Ascending aorta (tissue), 2 donors: ENCODE data around the gene LYPD8. TPM values are rescaled to one million over a fixed set of nuclear protein-coding genes. Genes with fewer than 3 reads are reported as not detected.

Experiments used
- DNase-seq, 2 donors: peaks; one replicate each; pipeline ENCODE4 v3.0.0-alpha.2; 2019; ENCODE audit warnings: low spot score in 2 of 2
- H3K27ac ChIP-seq, 2 donors: fragments of 200-600 bp; sonication (generic); one replicate each; pipeline ENCODE4 v1.5.1; 2016 to 2017; ENCODE audit warnings: mild to moderate bottlenecking in 1 of 2
- H3K27me3 ChIP-seq: fragments of 200-600 bp; sonication (generic); one replicate; pipeline ENCODE4 v1.5.1; 2017
- H3K36me3 ChIP-seq, 2 donors: fragments of 200-600 bp; sonication (generic); one replicate each; pipeline ENCODE4 v1.5.1; 2016
- H3K4me1 ChIP-seq, 2 donors: fragments of 200-600 bp; sonication (generic); one replicate each; pipeline ENCODE4 v1.5.1; 2016 to 2017; ENCODE audit warnings: mild to moderate bottlenecking in 1 of 2
- H3K4me3 ChIP-seq, 2 donors: fragments of 200-600 bp; sonication (generic); one replicate each; pipeline ENCODE4 v1.5.1; 2016 to 2017; ENCODE audit warnings: mild to moderate bottlenecking in 1 of 2
- H3K9me3 ChIP-seq, 2 donors: fragments of 200-600 bp; sonication (generic); one replicate each; pipeline ENCODE4 v1.5.1; 2016
- intact Hi-C: fragments of 100-400 bp; cut with DNase I; formaldehyde crosslinking; loops from one replicate; pipeline ENCODE4 v1.15.1; 2023
- total RNA-seq: library from RNA; depleted of rRNA; stranded (reverse); fragments of >200 nt; gene quantifications from one replicate; pipeline ENCODE4 v1.1.0, GENCODE V29; 2016
- TF ChIP-seq, protein P1 (sequence below), 3 experiments: fragments of 200-600 bp in 2 of 3; fragments of 450-650 bp in 1 of 3; sonication (generic) in 2 of 3; IDR thresholded peaks; one replicate each; pipeline ENCODE4 v1.5.1; 2016 to 2019; ENCODE audit warnings: antibody characterized with exemption in 3 of 3, mild to moderate bottlenecking in 1 of 3, moderate library complexity in 1 of 3

Gene LYPD8
- total RNA-seq, 1 donor from 2014 or later = not detected

DNA sequence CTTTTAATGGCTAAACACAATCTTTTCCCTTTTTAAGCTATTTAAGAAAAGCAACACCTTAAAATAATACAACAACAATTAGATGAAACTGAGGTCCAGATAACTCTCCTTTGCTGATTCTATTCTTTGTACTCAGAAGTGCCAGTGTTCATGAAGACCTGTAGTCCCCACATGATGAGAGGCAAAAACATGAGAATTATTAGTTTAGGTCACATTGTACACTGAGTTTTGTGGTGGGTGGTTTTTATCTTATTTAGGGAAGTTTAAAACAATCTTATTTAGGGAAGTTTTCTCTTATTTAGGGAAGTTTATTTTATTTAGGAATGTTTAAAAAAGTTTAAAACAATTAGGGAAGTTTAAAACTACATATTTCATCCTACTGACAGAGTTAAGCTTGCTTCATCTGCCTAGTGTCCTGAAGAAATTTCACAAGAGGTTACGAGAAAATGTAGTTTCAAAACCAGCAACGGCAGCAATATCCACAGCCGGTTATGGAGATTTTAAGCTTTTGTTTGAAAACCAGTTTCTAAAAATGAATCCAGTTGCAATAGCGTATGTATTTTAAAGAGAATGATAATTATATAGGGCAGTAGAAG lies 45.2 kb downstream of the LYPD8 start:
- no peaks in the 10 kb centered on the region for H3K4me1 ChIP-seq
- no peak for DNase-seq
- no peaks in the 10 kb centered on the region for H3K9me3 ChIP-seq
- intact Hi-C loops = no loop called here
- H3K36me3 ChIP-seq = no peaks in the 10 kb centered on the region
- no peak overlapping the region for H3K4me3 ChIP-seq
- TF ChIP-seq, protein P1, sequence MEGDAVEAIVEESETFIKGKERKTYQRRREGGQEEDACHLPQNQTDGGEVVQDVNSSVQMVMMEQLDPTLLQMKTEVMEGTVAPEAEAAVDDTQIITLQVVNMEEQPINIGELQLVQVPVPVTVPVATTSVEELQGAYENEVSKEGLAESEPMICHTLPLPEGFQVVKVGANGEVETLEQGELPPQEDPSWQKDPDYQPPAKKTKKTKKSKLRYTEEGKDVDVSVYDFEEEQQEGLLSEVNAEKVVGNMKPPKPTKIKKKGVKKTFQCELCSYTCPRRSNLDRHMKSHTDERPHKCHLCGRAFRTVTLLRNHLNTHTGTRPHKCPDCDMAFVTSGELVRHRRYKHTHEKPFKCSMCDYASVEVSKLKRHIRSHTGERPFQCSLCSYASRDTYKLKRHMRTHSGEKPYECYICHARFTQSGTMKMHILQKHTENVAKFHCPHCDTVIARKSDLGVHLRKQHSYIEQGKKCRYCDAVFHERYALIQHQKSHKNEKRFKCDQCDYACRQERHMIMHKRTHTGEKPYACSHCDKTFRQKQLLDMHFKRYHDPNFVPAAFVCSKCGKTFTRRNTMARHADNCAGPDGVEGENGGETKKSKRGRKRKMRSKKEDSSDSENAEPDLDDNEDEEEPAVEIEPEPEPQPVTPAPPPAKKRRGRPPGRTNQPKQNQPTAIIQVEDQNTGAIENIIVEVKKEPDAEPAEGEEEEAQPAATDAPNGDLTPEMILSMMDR (IDR thresholded peaks at IDR 0.05) = no peak
- no peak overlapping the region for H3K27ac ChIP-seq
- no peaks in the 10 kb centered on the region for H3K27me3 ChIP-seq

DNA sequence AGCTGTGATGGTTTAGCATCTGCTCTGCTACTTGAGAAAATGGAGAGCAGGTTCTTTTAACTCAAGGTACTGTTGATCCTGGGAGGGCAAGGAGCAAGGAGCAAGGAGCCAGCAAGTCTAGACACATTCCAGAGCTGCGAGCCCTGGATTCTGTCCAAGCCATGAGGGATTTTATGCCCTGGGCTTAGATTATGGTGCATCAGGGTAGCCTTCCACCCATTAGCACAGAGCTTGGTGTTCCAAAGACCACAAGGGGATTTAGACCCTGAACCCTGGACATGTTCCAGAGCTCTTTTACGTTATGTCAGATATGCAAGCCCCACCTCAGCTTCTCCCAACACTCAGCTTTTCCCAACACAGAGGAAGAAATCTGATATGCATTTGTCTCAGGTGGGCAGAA lies 51.0 kb downstream of the LYPD8 start:
- Histone ChIP-seq H3K27ac (no peak overlapping the region), H3K27me3 (no peaks in the 10 kb centered on the region), H3K36me3 (no peaks in the 10 kb centered on the region), H3K4me3 (no peak overlapping the region), H3K9me3 (no peaks in the 10 kb centered on the region), H3K4me1 (no peaks in the 10 kb centered on the region)
- intact Hi-C loops = no loop called here
- no peak for DNase-seq
- TF ChIP-seq, protein P1 (IDR thresholded peaks at IDR 0.05) = no peak

DNA sequence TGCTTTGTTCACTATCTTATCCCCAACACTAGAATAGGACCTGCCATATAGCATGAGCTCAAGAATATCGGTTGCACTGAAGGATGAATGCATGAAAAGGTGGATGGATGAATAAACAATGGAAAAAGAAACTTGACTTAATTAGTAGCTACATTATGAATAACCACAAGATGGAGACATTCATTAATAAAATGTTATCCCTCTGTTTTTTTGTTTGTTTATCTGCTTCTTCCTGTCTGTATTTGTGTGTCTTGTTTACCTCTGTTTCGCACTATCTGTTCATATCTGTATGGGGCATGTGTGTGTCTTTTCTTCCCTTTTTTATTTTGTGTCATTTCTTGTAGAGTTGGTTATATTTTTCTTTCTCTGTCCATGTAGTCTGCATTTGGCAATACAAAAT lies 51.9 kb downstream of the LYPD8 start:
- Histone ChIP-seq H3K27ac (no peak overlapping the region), H3K27me3 (no peaks in the 10 kb centered on the region), H3K4me3 (no peak overlapping the region), H3K36me3 (no peaks in the 10 kb centered on the region), H3K4me1 (no peaks in the 10 kb centered on the region), H3K9me3 (no peaks in the 10 kb centered on the region)
- TF ChIP-seq, protein P1 (IDR thresholded peaks at IDR 0.05) = no peak
- no peak for DNase-seq
- intact Hi-C loops = no loop called here

DNA sequence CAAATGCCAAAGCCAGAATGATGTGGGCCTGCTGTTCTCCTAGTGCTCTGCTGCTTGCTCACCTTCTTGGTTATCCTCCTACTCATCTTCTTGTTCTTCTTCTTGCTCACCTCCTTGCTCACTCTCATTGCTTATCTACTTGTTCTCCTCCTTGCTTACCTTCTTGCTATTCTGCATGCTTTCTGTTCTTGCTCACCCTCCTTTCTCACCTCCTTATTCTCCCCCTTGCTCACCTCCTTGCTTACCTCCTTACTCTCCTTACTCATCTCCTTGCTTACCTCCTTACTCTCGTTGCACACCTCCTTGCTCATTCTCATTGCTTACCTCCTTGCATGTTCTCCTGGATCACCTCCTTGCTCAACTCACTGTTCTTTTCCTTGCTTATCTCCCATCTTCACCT lies 52.8 kb downstream of the LYPD8 start, which contains the start of gene OR14I1:
Gene OR14I1, minus strand, starts transcription at position 53 of the 400 bp plus-strand sequence.
- no peaks in the 10 kb centered on the region for H3K9me3 ChIP-seq
- intact Hi-C loops = no loop called here
- H3K4me3 ChIP-seq = no peak within 1 kb of the TSS
- no peak within 1 kb of the TSS for H3K27ac ChIP-seq
- no peak for DNase-seq
- TF ChIP-seq, protein P1 (IDR thresholded peaks at IDR 0.05) = no peak
- H3K36me3 ChIP-seq = no peaks in the 10 kb centered on the region
- H3K4me1 ChIP-seq = no peaks in the 10 kb centered on the region
- H3K27me3 ChIP-seq = no peaks in the 10 kb centered on the region

DNA sequence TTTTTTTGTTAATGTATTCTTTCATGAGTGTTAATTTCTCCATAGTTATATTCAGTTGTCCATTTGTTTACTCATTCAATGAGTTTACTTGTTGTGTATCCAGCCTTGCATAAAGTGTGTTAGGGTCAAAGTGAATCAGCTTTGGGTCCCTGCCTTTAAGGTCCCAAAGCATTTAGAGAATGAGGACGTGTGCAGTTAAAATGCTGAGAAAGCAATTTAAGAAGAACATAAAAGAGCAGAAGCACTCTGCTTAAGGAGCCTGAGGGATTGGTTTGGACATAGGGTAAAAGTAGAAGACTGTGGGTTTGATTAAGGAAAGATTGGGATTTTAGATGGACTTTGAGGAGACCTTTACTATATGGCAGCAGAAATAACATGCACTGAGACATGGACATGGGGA lies 56.5 kb downstream of the LYPD8 start:
- Histone ChIP-seq H3K4me3 (no peak overlapping the region), H3K27me3 (no peaks in the 10 kb centered on the region), H3K4me1 (no peaks in the 10 kb centered on the region), H3K36me3 (no peaks in the 10 kb centered on the region), H3K9me3 (no peaks in the 10 kb centered on the region), H3K27ac (no peak overlapping the region)
- intact Hi-C loops = no loop called here
- DNase-seq = no peak
- TF ChIP-seq, protein P1 (IDR thresholded peaks at IDR 0.05) = no peak

DNA sequence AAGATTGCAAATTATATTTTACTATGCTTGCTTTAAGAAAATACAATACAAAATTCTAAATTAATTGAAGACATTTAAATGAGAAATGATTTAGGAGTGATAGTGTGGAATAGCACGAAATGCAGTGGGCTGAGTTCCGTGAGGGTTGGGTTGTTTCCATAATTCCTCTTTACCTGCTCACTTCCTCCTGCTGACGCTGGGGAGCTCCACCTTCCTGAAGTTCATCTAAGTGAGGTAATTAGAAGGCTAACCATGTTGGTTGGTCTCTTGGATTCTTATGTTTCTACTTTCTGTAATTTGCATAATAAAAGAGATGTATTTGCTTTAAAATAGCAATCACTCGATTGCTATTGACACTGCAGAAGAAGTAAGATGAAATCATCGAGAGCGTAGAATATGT lies 57.7 kb downstream of the LYPD8 start:
- intact Hi-C loops = no loop called here
- Histone ChIP-seq H3K4me3 (no peak overlapping the region), H3K27me3 (no peaks in the 10 kb centered on the region), H3K36me3 (no peaks in the 10 kb centered on the region), H3K27ac (no peak overlapping the region), H3K4me1 (no peaks in the 10 kb centered on the region), H3K9me3 (no peaks in the 10 kb centered on the region)
- DNase-seq = no peak
- TF ChIP-seq, protein P1 (IDR thresholded peaks at IDR 0.05) = no peak
